Smooth muscle cell (in vitro differentiated cells): Measurements from ENCODE around the gene FOXN4. TPM values are rescaled to one million over a fixed set of nuclear protein-coding genes. Genes with fewer than 3 reads are reported as not detected.

ENCODE experiments used
- DNase-seq: peaks from one replicate; lab custom pipeline; 2025; ENCODE audit not compliant: unreplicated experiment; lab: John Stamatoyannopoulos, UW
- H2AFZ ChIP-seq: fragments of 200-600 bp; sonication (generic); 2 replicates; pipeline ENCODE4 v1.6.0; 2016; ENCODE audit warnings: antibody characterized with exemption, low read depth, mild to moderate bottlenecking
- H3F3A ChIP-seq: fragments of 200-600 bp; sonication (generic); 2 replicates; pipeline ENCODE4 v1.6.0; 2017; ENCODE audit warnings: antibody characterized with exemption, low read depth
- H3K27ac ChIP-seq: fragments of 200-600 bp; sonication (generic); 2 replicates; pipeline ENCODE4 v1.5.1; 2016; ENCODE audit warnings: low read depth, mild to moderate bottlenecking
- H3K27me3 ChIP-seq: fragments of 200-600 bp; sonication (generic); 2 replicates; pipeline ENCODE4 v1.6.1; 2016; ENCODE audit warnings: low read depth, mild to moderate bottlenecking
- H3K36me3 ChIP-seq: fragments of 200-600 bp; sonication (generic); 2 replicates; pipeline ENCODE4 v1.5.1; 2016; ENCODE audit warnings: low read depth
- H3K4me1 ChIP-seq: fragments of 200-600 bp; sonication (generic); 2 replicates; pipeline ENCODE4 v1.5.1; 2016; ENCODE audit warnings: low read depth
- H3K4me2 ChIP-seq: fragments of 200-600 bp; sonication (generic); 2 replicates; pipeline ENCODE4 v1.6.0; 2016; ENCODE audit warnings: mild to moderate bottlenecking
- H3K4me3 ChIP-seq: fragments of 200-600 bp; sonication (generic); 2 replicates; pipeline ENCODE4 v1.5.1; 2016; ENCODE audit warnings: mild to moderate bottlenecking
- H3K79me2 ChIP-seq: fragments of 200-600 bp; sonication (generic); 2 replicates; pipeline ENCODE4 v1.6.0; 2016; ENCODE audit warnings: low read depth, mild to moderate bottlenecking
- H3K9ac ChIP-seq: fragments of 200-600 bp; sonication (generic); 2 replicates; pipeline ENCODE4 v1.6.0; 2016; ENCODE audit warnings: low read depth
- H3K9me3 ChIP-seq: fragments of 200-600 bp; sonication (generic); replicated peaks from 2 replicates; pipeline ENCODE4 v1.5.1; 2016; ENCODE audit warnings: low read depth
- H4K20me1 ChIP-seq: fragments of 200-600 bp; sonication (generic); 2 replicates; pipeline ENCODE4 v1.6.0; 2016; ENCODE audit warnings: low read depth
- CTCF ChIP-seq: fragments of 200-600 bp; sonication (generic); IDR thresholded peaks from 2 replicates; pipeline ENCODE4 v1.5.1; 2017; ENCODE audit warnings: borderline replicate concordance, mild to moderate bottlenecking, antibody characterized with exemption; ENCODE audit not compliant: insufficient read depth, poor library complexity, severe bottlenecking
- WGBS: methylation state at CpG from one replicate; pipeline ENCODE4 v1.1.7; 2016; ENCODE audit warnings: low lambda C conversion rate; 5-methylcytosine and 5-hydroxymethylcytosine counted together
- polyA plus RNA-seq: library from polyadenylated mRNA; unstranded; fragments of >200 nt; fragmentation: Nextera tagmentation; extraction: Ambion mirVana; gene quantifications from 2 replicates; pipeline ENCODE4 v1.2.1, GENCODE V29; 2016
- total RNA-seq: library from RNA; depleted of rRNA; stranded (reverse); fragments of >200 nt; gene quantifications from 2 replicates; pipeline ENCODE4 v1.2.3, GENCODE V29; 2014

FOXN4 gene
- total and polyA plus RNA-seq, 2 experiments from 2014 or later = not detected

- DNase-seq = no peak
- Histone ChIP-seq H3K4me3 (no peak overlapping the region), H3K27me3 (no peaks in the 10 kb centered on the region), H3K9ac (no peak overlapping the region), H3K9me3 (no peaks in the 10 kb centered on the region), H2AFZ (no peak overlapping the region), H3K4me2 (no peak overlapping the region), H3K4me1 (no peaks in the 10 kb centered on the region), H3F3A (no peaks in the 10 kb centered on the region), H3K27ac (no peak overlapping the region), H3K79me2 (no peaks in the 10 kb centered on the region), H3K36me3 (no peaks in the 10 kb centered on the region), H4K20me1 (no peaks in the 10 kb centered on the region)
- no peak for TF ChIP-seq CTCF
- WGBS = 89% methylated on average over 9 of the region's 9 CpGs
These were observed 61.0 kb downstream of the FOXN4 start for GRCh38 chr12:109247831-109248654.

- no peak overlapping the region for H2AFZ ChIP-seq
- H3K36me3 ChIP-seq = no peaks in the 10 kb centered on the region
- no peak overlapping the region for H3K4me2 ChIP-seq
- no peak overlapping the region for H3K4me3 ChIP-seq
- no peak overlapping the region for H3K9ac ChIP-seq
- no peaks in the 10 kb centered on the region for H4K20me1 ChIP-seq
- H3K4me1 ChIP-seq = no peaks in the 10 kb centered on the region
- H3K79me2 ChIP-seq = no peaks in the 10 kb centered on the region
- H3K27ac ChIP-seq = no peak overlapping the region
- H3F3A ChIP-seq = no peaks in the 10 kb centered on the region
- H3K27me3 ChIP-seq = no peaks in the 10 kb centered on the region
- H3K9me3 ChIP-seq = no peaks in the 10 kb centered on the region
- TF ChIP-seq CTCF = no peak
- 97% methylated on average over 15 of the region's 15 CpGs for WGBS
- no peak for DNase-seq
These were observed 62.9 kb downstream of the FOXN4 start for GRCh38 chr12:109246221-109246620.

- Histone ChIP-seq H3K27ac (no peak overlapping the region), H2AFZ (no peak overlapping the region), H3K36me3 (no peaks in the 10 kb centered on the region), H3K4me1 (no peaks in the 10 kb centered on the region), H3K9ac (no peak overlapping the region), H3K27me3 (no peaks in the 10 kb centered on the region), H3K79me2 (no peaks in the 10 kb centered on the region), H3K4me3 (no peak overlapping the region), H3K9me3 (no peaks in the 10 kb centered on the region), H3F3A (no peaks in the 10 kb centered on the region), H3K4me2 (no peak overlapping the region), H4K20me1 (no peaks in the 10 kb centered on the region)
- DNase-seq = no peak
- no peak for TF ChIP-seq CTCF
- WGBS = 95% methylated on average over 5 of the region's 5 CpGs
These were observed 65.0 kb downstream of the FOXN4 start for GRCh38 chr12:109244073-109244472.

- Histone ChIP-seq H3K9me3 (no peaks in the 10 kb centered on the region), H4K20me1 (no peaks in the 10 kb centered on the region), H3K36me3 (no peaks in the 10 kb centered on the region), H3K9ac (no peak overlapping the region), H3F3A (no peaks in the 10 kb centered on the region), H3K4me2 (no peak overlapping the region), H3K4me1 (no peaks in the 10 kb centered on the region), H3K79me2 (no peaks in the 10 kb centered on the region), H3K4me3 (no peak overlapping the region), H2AFZ (no peak overlapping the region), H3K27ac (no peak overlapping the region), H3K27me3 (no peaks in the 10 kb centered on the region)
- WGBS = 90% methylated on average over 5 of the region's 5 CpGs
- TF ChIP-seq CTCF = no peak
- no peak for DNase-seq
These were observed 67.1 kb downstream of the FOXN4 start for GRCh38 chr12:109241936-109242335.
